GM23338 (cell line): Measurements from ENCODE around the gene TBC1D32.

Experiments
- CREB1 ChIP-seq: fragments of 250-450 bp; sonication (Bioruptor Pico); IDR thresholded peaks from 2 replicates; pipeline ENCODE4 v1.5.0; 2020; ENCODE audit warnings: low read depth, mild to moderate bottlenecking, moderate library complexity
- CTCF ChIP-seq, 2 experiments: fragments of 200-600 bp in 1 of 2; sonication (generic) in 1 of 2; conservative IDR thresholded peaks; 2 replicates each; pipeline versions ENCODE4 v1.5.1 to v1.6.1; 2016 to 2017; ENCODE audit warnings: antibody characterized with exemption in 2 of 2, low read depth in 2 of 2, mild to moderate bottlenecking in 2 of 2, moderate library complexity in 1 of 2
- EZH2 ChIP-seq: fragments of 200-600 bp; sonication (generic); IDR thresholded peaks from one replicate; pipeline ENCODE4 v1.8.0; 2017; ENCODE audit warnings: antibody characterized with exemption, mild to moderate bottlenecking, low read depth; ENCODE audit not compliant: unreplicated experiment
- EZH2phosphoT487 ChIP-seq: fragments of 200-600 bp; sonication (generic); IDR thresholded peaks from one replicate; pipeline ENCODE4 v1.8.1; 2018; ENCODE audit warnings: antibody characterized with exemption; ENCODE audit not compliant: unreplicated experiment
- POLR2AphosphoS5 ChIP-seq: IDR thresholded peaks from 2 replicates; pipeline ENCODE4 v1.6.1; 2016; ENCODE audit warnings: antibody characterized with exemption, low read depth
- STAT1 ChIP-seq: IDR thresholded peaks from one replicate; pipeline ENCODE4 v1.6.1; 2016; ENCODE audit warnings: antibody characterized with exemption; ENCODE audit not compliant: unreplicated experiment
- TF ChIP-seq, protein P1 (sequence below): IDR thresholded peaks from one replicate; pipeline ENCODE4 v1.6.1; 2018; ENCODE audit warnings: antibody characterized with exemption; ENCODE audit not compliant: unreplicated experiment

DNA sequence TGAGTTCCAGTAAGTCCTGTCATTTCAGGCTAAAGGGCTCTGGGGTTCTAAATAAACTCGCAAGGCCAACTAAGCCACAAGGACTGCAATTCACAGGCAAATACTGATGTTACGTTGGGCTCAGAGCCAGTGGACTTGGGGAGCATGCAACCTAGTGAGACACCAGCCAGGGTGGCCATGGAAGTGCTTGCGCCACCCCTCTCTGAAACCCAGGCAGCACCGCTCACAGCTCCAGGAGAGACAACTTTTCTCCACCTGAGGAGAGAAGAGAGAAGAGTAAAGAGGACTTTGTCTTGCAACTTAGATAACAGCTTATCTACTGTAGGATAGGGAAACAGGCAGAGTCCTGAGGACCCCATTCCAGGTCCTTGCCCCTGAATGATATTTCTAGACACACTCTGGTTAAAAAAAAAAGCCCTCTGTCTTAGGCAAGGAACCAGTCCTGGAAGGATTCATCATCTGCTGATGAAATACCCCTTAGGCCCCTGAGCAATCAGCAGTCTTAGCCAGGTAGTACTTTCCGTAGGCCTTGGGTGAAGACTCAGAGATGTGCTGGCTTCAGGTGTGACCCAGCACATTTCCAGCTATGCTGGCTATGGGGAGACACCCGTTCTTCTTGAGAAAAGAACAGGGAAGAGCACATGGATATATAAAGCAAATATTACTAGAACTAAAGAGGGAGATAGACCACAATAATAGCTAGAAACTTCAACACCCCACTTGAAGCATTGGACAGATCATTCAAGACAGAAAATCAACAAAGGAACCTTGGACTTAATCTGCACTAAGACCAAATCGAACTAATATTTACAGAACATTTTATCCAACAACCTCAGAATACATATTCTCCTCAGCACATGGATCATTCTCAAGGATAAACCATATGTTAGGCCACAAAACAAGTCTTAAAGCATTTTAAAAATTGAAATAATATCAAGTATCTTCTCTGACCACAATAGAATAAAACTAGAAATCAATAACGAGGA, 31.5 kb upstream of the TBC1D32 start:
- TF ChIP-seq POLR2AphosphoS5 (no peak), CTCF (conservative IDR thresholded peaks at IDR 0.05; ENCODE audit: low read depth in 2 of 2) (no peak), EZH2phosphoT487 (no peak), EZH2 (no peak), CREB1 (CRISPR knock-in tag) (no peak), STAT1 (no peak)
- TF ChIP-seq, protein P1, sequence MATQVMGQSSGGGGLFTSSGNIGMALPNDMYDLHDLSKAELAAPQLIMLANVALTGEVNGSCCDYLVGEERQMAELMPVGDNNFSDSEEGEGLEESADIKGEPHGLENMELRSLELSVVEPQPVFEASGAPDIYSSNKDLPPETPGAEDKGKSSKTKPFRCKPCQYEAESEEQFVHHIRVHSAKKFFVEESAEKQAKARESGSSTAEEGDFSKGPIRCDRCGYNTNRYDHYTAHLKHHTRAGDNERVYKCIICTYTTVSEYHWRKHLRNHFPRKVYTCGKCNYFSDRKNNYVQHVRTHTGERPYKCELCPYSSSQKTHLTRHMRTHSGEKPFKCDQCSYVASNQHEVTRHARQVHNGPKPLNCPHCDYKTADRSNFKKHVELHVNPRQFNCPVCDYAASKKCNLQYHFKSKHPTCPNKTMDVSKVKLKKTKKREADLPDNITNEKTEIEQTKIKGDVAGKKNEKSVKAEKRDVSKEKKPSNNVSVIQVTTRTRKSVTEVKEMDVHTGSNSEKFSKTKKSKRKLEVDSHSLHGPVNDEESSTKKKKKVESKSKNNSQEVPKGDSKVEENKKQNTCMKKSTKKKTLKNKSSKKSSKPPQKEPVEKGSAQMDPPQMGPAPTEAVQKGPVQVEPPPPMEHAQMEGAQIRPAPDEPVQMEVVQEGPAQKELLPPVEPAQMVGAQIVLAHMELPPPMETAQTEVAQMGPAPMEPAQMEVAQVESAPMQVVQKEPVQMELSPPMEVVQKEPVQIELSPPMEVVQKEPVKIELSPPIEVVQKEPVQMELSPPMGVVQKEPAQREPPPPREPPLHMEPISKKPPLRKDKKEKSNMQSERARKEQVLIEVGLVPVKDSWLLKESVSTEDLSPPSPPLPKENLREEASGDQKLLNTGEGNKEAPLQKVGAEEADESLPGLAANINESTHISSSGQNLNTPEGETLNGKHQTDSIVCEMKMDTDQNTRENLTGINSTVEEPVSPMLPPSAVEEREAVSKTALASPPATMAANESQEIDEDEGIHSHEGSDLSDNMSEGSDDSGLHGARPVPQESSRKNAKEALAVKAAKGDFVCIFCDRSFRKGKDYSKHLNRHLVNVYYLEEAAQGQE = no peak
